Measurements from ENCODE around the gene PRSS33.

Gene PRSS33

GRCh38 chr16:2799205-2799858 is 12.0 kb upstream of the PRSS33 start:
- DNase-seq (ENCODE audit: low spot score), result no peak

GRCh38 chr16:2798723-2799204 is 11.4 kb upstream of the PRSS33 start:
- DNase-seq (ENCODE audit: low spot score), result no peak

GRCh38 chr16:2795395-2796143 is 8.2 kb upstream of the PRSS33 start:
- no peak for DNase-seq (ENCODE audit: low spot score)

- no peak for DNase-seq (ENCODE audit: low spot score)
These were observed 5.6 kb upstream of the PRSS33 start for GRCh38 chr16:2792940-2793339.

- no peak for DNase-seq (ENCODE audit: low spot score)
These were observed 3.8 kb upstream of the PRSS33 start for GRCh38 chr16:2791174-2791573.

- DNase-seq (ENCODE audit: low spot score), result no peak
These were observed 3.3 kb upstream of the PRSS33 start for GRCh38 chr16:2790631-2791030.

GRCh38 chr16:2787961-2788360 is 601 bp upstream of the PRSS33 start:
- DNase-seq (ENCODE audit: low spot score), result no peak

GRCh38 chr16:2786826-2787151 is 571 bp downstream of the PRSS33 start:
- DNase-seq (ENCODE audit: low spot score), result no peak

- DNase-seq (ENCODE audit: low spot score), result no peak
These were observed 1.1 kb downstream of the PRSS33 start for GRCh38 chr16:2786061-2786825.

GRCh38 chr16:2785101-2785991 is 2.0 kb downstream of the PRSS33 start:
- DNase-seq (ENCODE audit: low spot score), result no peak

- no peak for DNase-seq (ENCODE audit: low spot score)
These were observed 2.8 kb downstream of the PRSS33 start for GRCh38 chr16:2784358-2785100.

GRCh38 chr16:2783581-2784357 is 3.6 kb downstream of the PRSS33 start:
- no peak for DNase-seq (ENCODE audit: low spot score)

- DNase-seq (ENCODE audit: low spot score), result no peak
These were observed 4.6 kb downstream of the PRSS33 start for GRCh38 chr16:2782583-2783351.

GRCh38 chr16:2779978-2780898 is 7.1 kb downstream of the PRSS33 start:
- no peak for DNase-seq (ENCODE audit: low spot score)

GRCh38 chr16:2779151-2779920 is 8.0 kb downstream of the PRSS33 start:
- DNase-seq (ENCODE audit: low spot score), result no peak

GRCh38 chr16:2778630-2778958 is 8.8 kb downstream of the PRSS33 start:
- DNase-seq (ENCODE audit: low spot score), result no peak

- peak; percentile 58 for DNase-seq (ENCODE audit: low spot score)
These were observed 9.3 kb downstream of the PRSS33 start for GRCh38 chr16:2777903-2778629.
